WERI-Rb-1 (cell line): ENCODE results near the gene PDPN.
A peak's percentile ranks its signal among the peaks of the same experiment; 100 is the strongest.
"Not testable (repeated sequence)": the region's sequence is repeated elsewhere in the genome, so short reads cannot be mapped to it uniquely, and the experiment has no call there.

Source experiments
- DNase-seq: peaks from one replicate; pipeline ENCODE4 v3.0.0-alpha.2; 2020
- H3K27ac ChIP-seq: fragments of 250-450 bp; sonication (Bioruptor Pico); 2 replicates; pipeline ENCODE4 v1.5.1; 2020; ENCODE audit warnings: mild to moderate bottlenecking, moderate library complexity
- H3K27me3 ChIP-seq: fragments of 250-450 bp; sonication (Bioruptor Pico); 2 replicates; pipeline ENCODE4 v1.5.1; 2021; ENCODE audit warnings: mild to moderate bottlenecking, low read depth, moderate library complexity; ENCODE audit not compliant: insufficient read depth, severe bottlenecking
- H3K36me3 ChIP-seq: fragments of 250-450 bp; sonication (Bioruptor Pico); 2 replicates; pipeline ENCODE4 v1.5.1; 2020; ENCODE audit warnings: mild to moderate bottlenecking, moderate library complexity
- H3K4me3 ChIP-seq: 2 replicates; pipeline ENCODE4 v1.5.1; 2011; ENCODE audit warnings: low read depth, mild to moderate bottlenecking, control low read depth, low read length
- H3K9me3 ChIP-seq: fragments of 250-450 bp; sonication (Bioruptor Pico); 2 replicates; pipeline ENCODE4 v1.5.1; 2021; ENCODE audit warnings: mild to moderate bottlenecking, moderate library complexity; ENCODE audit not compliant: severe bottlenecking
- CTCF ChIP-seq: IDR thresholded peaks from 2 replicates; pipeline ENCODE4 v1.5.1; 2011; ENCODE audit warnings: low read depth, mild to moderate bottlenecking, control low read depth, inconsistent platforms, low read length

The PDPN gene

GRCh38 chr1:13564073-13564472, 19.6 kb upstream of the PDPN start:
- Histone ChIP-seq H3K27me3 (no peaks in the 10 kb centered on the region), H3K9me3 (no peaks in the 10 kb centered on the region), H3K27ac (no peak overlapping the region), H3K36me3 (no peaks in the 10 kb centered on the region), H3K4me3 (no peak overlapping the region)
- DNase-seq = no peak
- no peak for TF ChIP-seq CTCF

GRCh38 chr1:13570435-13570834, 13.2 kb upstream of the PDPN start:
- not testable (repeated sequence) for DNase-seq, H3K36me3 ChIP-seq, H3K27me3 ChIP-seq, H3K27ac ChIP-seq, H3K9me3 ChIP-seq, H3K4me3 ChIP-seq

- Histone ChIP-seq H3K27ac (no peak overlapping the region), H3K27me3 (no peaks in the 10 kb centered on the region), H3K4me3 (no peak overlapping the region), H3K9me3 (no peaks in the 10 kb centered on the region), H3K36me3 (no peaks in the 10 kb centered on the region)
- no peak for DNase-seq
- peak; percentile 67 for TF ChIP-seq CTCF
Observed at GRCh38 chr1:13570924-13571323, 12.7 kb upstream of the PDPN start.

GRCh38 chr1:13573586-13573985, 10.0 kb upstream of the PDPN start:
- no peaks in the 10 kb centered on the region for H3K27me3 ChIP-seq
- no peak for DNase-seq

GRCh38 chr1:13576926-13577325, 6.7 kb upstream of the PDPN start:
- no peaks in the 10 kb centered on the region for H3K36me3 ChIP-seq
- DNase-seq = no peak
- H3K27ac ChIP-seq = no peak overlapping the region
- no peaks in the 10 kb centered on the region for H3K27me3 ChIP-seq
- TF ChIP-seq CTCF = no peak
- no peaks in the 10 kb centered on the region for H3K9me3 ChIP-seq
- H3K4me3 ChIP-seq = no peak overlapping the region

More at GRCh38 chr1:13573586-13573985, 10.0 kb upstream of the PDPN start:
- Histone ChIP-seq H3K36me3 (no peaks in the 10 kb centered on the region), H3K9me3 (no peaks in the 10 kb centered on the region), H3K4me3 (no peak overlapping the region), H3K27ac (no peak overlapping the region)
- TF ChIP-seq CTCF = no peak

GRCh38 chr1:13577846-13578245, 5.8 kb upstream of the PDPN start:
- no peak for DNase-seq
- no peaks in the 10 kb centered on the region for H3K36me3 ChIP-seq
- H3K9me3 ChIP-seq = no peaks in the 10 kb centered on the region
- no peak for TF ChIP-seq CTCF
- H3K27me3 ChIP-seq = no peaks in the 10 kb centered on the region
- no peak overlapping the region for H3K27ac ChIP-seq
- H3K4me3 ChIP-seq = no peak overlapping the region
